Measurements from ENCODE around the gene AP1M1. TPM values are rescaled to one million over a fixed set of nuclear protein-coding genes. Genes with fewer than 3 reads are reported as not detected.

AP1M1 gene
- total RNA-seq, 4 donors from 2014 or later = 62.0 to 140 (median 105) TPM

GRCh38 chr19:16226184-16226591 lies 28.5 kb downstream of the AP1M1 start:
- H3K36me3 ChIP-seq = peaks cover 0 to 99% of the 10 kb centered on the region in 2 donors
- WGBS, 2 donors (ENCODE audit: low coverage in 1 of 2) = no CpG with 5 or more reads among the region's 16 CpGs
- ATAC-seq = no peak

GRCh38 chr19:16226878-16227836 lies 29.4 kb downstream of the AP1M1 start:
- TF ChIP-seq EP300 (IDR thresholded peaks at IDR 0.05) = no peak
- no peak for TF ChIP-seq POLR2AphosphoS5 (IDR thresholded peaks at IDR 0.05)
- no peak for TF ChIP-seq POLR2A (IDR thresholded peaks at IDR 0.05)
- TF ChIP-seq CTCF (IDR thresholded peaks at IDR 0.05) = no peak
- ATAC-seq = no peak
- H3K36me3 ChIP-seq = peaks cover 0 to 99% of the 10 kb centered on the region in 2 donors

More at GRCh38 chr19:16226184-16226591, 28.5 kb downstream of the AP1M1 start:
- H3K27me3 ChIP-seq = no peaks in the 10 kb centered on the region
- H3K9me3 ChIP-seq = peaks cover 0 to 15% (median 0%) of the 10 kb centered on the region in 3 donors
- no peak overlapping the region for H3K4me3 ChIP-seq
- H3K4me1 ChIP-seq = no peaks in the 10 kb centered on the region
- no peak overlapping the region for H3K27ac ChIP-seq
- no peak for TF ChIP-seq CTCF (IDR thresholded peaks at IDR 0.05)
- TF ChIP-seq POLR2A (IDR thresholded peaks at IDR 0.05) = no peak
- TF ChIP-seq EP300 (IDR thresholded peaks at IDR 0.05) = no peak
- no peak for TF ChIP-seq POLR2AphosphoS5 (IDR thresholded peaks at IDR 0.05)

GRCh38 chr19:16227837-16228636 lies 30.3 kb downstream of the AP1M1 start:
- no peak for ATAC-seq
- H3K27ac ChIP-seq = no peak overlapping the region
- peaks cover 0 to 99% of the 10 kb centered on the region in 2 donors for H3K36me3 ChIP-seq
- no peak for TF ChIP-seq POLR2A (IDR thresholded peaks at IDR 0.05)
- no peak for TF ChIP-seq POLR2AphosphoS5 (IDR thresholded peaks at IDR 0.05)
- TF ChIP-seq EP300 (IDR thresholded peaks at IDR 0.05) = no peak
- TF ChIP-seq CTCF (IDR thresholded peaks at IDR 0.05) = no peak
- no peak overlapping the region for H3K4me3 ChIP-seq
- 100% methylated on average over 3 of the region's 21 CpGs; no CpG with 5 or more reads in 1 of the 2 donors for WGBS, 2 donors (ENCODE audit: low coverage in 1 of 2)
- no peaks in the 10 kb centered on the region for H3K9me3 ChIP-seq
- H3K4me1 ChIP-seq = no peaks in the 10 kb centered on the region
- no peaks in the 10 kb centered on the region for H3K27me3 ChIP-seq

More at GRCh38 chr19:16226878-16227836, 29.4 kb downstream of the AP1M1 start:
- WGBS, 2 donors (ENCODE audit: low coverage in 1 of 2) = 85% methylated on average over 6 of the region's 33 CpGs; no CpG with 5 or more reads in 1 of the 2 donors
- Histone ChIP-seq H3K27me3 (no peaks in the 10 kb centered on the region), H3K4me3 (no peak overlapping the region), H3K27ac (no peak overlapping the region), H3K9me3 (peaks cover 0 to 5% (median 0%) of the 10 kb centered on the region in 3 donors), H3K4me1 (no peaks in the 10 kb centered on the region)

GRCh38 chr19:16228637-16229321 lies 31.1 kb downstream of the AP1M1 start:
- Histone ChIP-seq H3K9me3 (no peaks in the 10 kb centered on the region), H3K36me3 (peaks cover 0 to 99% of the 10 kb centered on the region in 2 donors), H3K27ac (no peak overlapping the region), H3K4me1 (no peaks in the 10 kb centered on the region), H3K27me3 (no peaks in the 10 kb centered on the region), H3K4me3 (no peak overlapping the region)
- TF ChIP-seq POLR2A (IDR thresholded peaks at IDR 0.05) (no peak), EP300 (IDR thresholded peaks at IDR 0.05) (no peak), CTCF (IDR thresholded peaks at IDR 0.05) (no peak), POLR2AphosphoS5 (IDR thresholded peaks at IDR 0.05) (no peak)
- no CpG with 5 or more reads among the region's 21 CpGs for WGBS, 2 donors (ENCODE audit: low coverage in 1 of 2)
- no peak for ATAC-seq
